GM12873 (cell line): Measurements from ENCODE around the gene AFF2.

Experiments
- TF ChIP-seq, protein P1 (sequence below): IDR thresholded peaks from 2 replicates; pipeline ENCODE4 v1.5.1; 2012; ENCODE audit warnings: low read depth, mild to moderate bottlenecking, moderate library complexity, low read length, control low read depth; ENCODE audit not compliant: insufficient read depth; ENCODE audit errors: missing control alignments

AFF2 gene

DNA sequence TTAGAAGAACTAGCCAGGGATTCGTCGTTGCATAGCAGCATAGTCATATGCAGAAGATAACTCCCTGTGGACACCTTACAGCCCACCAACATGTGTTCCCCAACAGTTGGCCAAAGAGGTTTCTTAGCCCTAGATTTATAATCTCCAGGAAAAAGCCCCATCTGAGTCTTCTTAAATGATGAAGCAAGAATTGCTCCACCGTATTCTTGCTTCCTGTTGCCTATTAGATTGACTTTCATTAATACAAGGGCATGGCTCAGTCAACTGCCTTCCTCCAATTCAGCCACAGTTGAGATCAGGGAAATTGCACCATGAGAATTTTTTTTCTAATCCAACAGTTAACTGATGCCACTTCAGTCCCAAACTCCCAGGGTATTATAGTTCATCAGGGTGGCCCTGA is 5.2 kb upstream of the AFF2 start:
- TF ChIP-seq, protein P1, sequence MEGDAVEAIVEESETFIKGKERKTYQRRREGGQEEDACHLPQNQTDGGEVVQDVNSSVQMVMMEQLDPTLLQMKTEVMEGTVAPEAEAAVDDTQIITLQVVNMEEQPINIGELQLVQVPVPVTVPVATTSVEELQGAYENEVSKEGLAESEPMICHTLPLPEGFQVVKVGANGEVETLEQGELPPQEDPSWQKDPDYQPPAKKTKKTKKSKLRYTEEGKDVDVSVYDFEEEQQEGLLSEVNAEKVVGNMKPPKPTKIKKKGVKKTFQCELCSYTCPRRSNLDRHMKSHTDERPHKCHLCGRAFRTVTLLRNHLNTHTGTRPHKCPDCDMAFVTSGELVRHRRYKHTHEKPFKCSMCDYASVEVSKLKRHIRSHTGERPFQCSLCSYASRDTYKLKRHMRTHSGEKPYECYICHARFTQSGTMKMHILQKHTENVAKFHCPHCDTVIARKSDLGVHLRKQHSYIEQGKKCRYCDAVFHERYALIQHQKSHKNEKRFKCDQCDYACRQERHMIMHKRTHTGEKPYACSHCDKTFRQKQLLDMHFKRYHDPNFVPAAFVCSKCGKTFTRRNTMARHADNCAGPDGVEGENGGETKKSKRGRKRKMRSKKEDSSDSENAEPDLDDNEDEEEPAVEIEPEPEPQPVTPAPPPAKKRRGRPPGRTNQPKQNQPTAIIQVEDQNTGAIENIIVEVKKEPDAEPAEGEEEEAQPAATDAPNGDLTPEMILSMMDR: no peak

DNA sequence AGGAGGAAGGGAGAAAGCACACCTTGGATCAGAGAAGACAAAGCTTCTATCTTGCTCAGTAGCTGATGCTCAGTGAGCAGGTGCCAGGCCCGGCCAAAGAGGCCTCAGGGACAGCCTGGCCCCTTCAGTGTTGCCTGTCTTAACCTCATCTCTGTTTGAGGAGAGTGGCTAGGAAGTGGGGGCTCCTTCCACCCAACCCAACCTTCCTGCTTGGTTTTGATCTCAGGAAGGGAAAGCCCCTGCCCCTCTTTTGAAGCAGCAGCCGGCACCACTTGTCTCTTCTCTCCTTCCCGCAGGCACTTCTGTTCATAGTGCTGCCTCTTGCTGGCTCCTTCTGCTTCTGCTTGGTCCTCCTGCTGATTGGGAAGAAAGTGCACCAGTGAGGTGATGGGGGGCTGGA is 2.4 kb upstream of the AFF2 start:
- TF ChIP-seq, protein P1: no peak

DNA sequence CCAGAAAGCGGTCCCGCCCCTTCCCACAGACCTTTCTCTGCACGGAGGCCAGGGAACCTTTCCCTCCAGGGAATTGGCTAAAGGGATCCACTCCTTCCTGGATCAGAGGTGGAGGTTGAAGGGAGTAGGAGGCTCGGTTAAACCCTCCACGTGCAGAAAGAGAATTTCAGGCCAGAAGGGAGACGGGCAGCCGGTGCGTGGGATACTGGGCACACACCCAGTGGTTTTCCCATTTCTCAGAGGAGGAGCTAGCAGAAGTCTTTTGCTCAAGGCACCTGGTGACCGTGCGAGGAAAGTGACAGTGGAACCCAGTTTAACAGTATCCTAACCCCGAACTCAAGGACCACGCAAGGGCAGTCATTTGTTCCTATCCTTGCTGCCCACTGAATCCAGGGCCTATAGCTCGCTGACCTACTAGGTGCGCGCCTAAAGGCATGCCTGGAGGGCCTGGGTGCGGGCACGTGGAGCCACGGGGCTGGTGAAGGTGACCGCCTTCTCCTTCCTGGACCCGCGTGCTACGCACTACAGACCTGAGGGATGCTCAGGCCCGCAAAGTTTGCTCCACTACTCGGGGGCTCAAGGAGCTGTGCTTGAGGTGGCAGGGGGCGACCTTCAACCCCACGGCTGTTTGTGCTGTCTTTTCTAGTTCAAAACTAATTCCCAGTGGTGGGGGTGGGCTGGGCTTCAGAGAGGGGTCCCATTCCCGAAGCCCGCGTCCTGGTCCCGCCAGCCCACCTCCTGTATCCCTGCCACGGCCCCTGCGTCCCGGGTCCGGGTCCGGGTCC is 587 bp upstream of the AFF2 start:
- TF ChIP-seq, protein P1: no peak

DNA sequence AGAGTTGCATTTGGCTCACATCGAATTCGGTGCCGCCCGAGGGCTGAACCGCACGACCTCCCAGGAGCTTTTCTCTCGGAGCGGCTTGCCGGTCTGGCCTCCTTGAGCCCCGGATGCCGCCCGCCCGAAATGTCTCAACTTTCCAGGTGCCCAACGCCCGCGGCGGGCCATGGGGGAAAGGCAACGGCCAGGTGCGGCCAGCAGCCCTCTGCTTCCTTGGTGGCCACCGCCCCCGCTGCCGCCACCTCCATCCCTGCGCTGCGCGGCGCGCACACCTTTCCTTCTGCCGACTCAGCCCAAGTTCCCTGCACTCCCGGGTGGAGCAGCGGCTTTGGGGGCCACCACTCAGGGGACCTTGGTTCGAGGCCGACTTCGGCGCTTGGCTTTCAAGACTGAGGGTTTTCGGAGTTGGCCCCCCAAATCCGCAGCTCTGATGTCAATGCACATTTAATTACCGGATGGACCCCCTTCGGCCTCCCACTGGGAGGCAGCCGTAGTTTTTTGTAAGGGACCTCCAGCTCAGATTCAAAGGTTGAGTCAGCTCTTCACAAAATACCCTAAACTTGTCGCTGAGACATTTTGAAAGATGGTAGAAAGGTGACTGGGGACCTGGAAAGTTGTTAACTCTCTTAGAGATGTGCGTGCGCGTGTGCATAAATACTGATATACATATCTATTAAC is 1.1 kb downstream of the AFF2 start:
- TF ChIP-seq, protein P1: no peak

DNA sequence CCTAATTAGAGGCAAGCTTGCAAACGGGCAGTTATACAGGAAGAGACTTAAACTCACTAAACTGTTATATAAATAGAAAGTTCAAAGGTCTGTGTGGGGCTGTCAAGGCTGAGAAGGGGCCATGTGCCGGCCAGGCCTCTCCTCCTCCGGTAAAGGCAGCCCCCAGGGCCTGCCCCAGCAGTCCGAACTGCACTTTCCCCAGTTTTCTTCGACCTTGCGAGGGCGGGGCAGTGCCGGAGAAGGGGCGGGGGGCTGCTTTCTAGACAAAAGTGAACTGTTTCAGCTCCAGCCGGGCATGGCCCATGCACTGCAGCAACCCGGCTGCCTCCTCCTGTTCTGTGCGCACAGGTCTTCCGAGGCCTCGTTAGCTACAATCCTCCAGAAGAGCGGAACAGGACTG is 4.1 kb downstream of the AFF2 start:
- TF ChIP-seq, protein P1: no peak

DNA sequence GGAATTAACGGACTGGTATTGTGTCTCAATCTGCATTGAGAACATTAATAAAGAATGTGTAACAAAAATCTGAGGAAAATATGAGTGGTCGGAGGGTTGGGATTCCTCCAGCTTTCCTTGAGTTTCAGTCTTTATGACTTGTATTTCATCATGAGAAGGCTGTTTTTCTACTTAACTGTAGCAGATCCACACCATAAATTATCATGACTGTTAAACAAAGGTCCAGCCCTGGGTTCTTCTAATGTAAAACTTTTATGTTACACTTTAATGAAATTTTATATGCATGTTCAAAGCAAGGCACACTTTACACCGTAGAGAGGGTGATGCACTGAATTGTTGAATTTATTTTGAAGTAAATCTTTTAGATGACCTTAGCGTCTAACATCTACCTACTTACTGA is 7.0 kb downstream of the AFF2 start:
- TF ChIP-seq, protein P1: no peak

DNA sequence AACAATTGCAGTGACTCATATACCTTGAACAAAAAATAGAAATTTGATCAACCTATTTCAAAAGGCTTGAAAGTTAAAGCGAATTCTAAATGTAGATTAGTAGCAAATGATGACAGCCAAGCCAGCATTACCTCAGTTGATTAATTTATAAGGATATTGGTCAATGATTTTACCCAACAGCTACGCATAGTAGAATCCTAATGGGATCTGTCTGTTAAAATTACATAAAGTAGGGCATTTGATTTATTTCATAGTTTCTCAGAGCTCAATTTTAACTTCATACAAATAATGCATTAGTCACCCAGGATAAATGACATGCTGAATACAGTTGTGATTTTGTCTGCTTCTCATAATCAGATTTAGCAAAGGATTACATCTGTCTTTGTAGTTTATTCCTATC is 12.0 kb downstream of the AFF2 start:
- TF ChIP-seq, protein P1: no peak
